ENCODE results near the gene SSTR5.

GRCh38 chr16:1057252-1057932, 15.2 kb upstream of the SSTR5 start:
- TF ChIP-seq, protein P1, sequence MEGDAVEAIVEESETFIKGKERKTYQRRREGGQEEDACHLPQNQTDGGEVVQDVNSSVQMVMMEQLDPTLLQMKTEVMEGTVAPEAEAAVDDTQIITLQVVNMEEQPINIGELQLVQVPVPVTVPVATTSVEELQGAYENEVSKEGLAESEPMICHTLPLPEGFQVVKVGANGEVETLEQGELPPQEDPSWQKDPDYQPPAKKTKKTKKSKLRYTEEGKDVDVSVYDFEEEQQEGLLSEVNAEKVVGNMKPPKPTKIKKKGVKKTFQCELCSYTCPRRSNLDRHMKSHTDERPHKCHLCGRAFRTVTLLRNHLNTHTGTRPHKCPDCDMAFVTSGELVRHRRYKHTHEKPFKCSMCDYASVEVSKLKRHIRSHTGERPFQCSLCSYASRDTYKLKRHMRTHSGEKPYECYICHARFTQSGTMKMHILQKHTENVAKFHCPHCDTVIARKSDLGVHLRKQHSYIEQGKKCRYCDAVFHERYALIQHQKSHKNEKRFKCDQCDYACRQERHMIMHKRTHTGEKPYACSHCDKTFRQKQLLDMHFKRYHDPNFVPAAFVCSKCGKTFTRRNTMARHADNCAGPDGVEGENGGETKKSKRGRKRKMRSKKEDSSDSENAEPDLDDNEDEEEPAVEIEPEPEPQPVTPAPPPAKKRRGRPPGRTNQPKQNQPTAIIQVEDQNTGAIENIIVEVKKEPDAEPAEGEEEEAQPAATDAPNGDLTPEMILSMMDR (IDR thresholded peaks at IDR 0.05): peak; percentile 87
- TF ChIP-seq ZFX (IDR thresholded peaks at IDR 0.05; ENCODE audit: borderline replicate concordance): no peak

Data from 22Rv1 (cell line).